Left renal cortex interstitium (tissue), 4 donors: ENCODE data around the gene LIG1. TPM values are rescaled to one million over a fixed set of nuclear protein-coding genes. Genes with fewer than 3 reads are reported as not detected.
A peak's percentile ranks its signal among the peaks of the same experiment; 100 is the strongest.

Source experiments
- DNase-seq, 4 donors: peaks; one replicate each; pipeline ENCODE4 v3.0.0-alpha.2; 2013; ENCODE audit warnings: low read depth in 4 of 4, low spot score in 2 of 4, missing footprints in 1 of 4
- polyA plus RNA-seq, 4 donors: library from polyadenylated mRNA; unstranded; fragments of 120-200 nt; gene quantifications; one replicate each; pipeline ENCODE4 v1.2.1, GENCODE V29; 2013; ENCODE audit not compliant: insufficient read length in 4 of 4

Gene LIG1
- polyA plus RNA-seq, 4 donors: 50.7 to 87.3 (median 68.4) TPM

DNA sequence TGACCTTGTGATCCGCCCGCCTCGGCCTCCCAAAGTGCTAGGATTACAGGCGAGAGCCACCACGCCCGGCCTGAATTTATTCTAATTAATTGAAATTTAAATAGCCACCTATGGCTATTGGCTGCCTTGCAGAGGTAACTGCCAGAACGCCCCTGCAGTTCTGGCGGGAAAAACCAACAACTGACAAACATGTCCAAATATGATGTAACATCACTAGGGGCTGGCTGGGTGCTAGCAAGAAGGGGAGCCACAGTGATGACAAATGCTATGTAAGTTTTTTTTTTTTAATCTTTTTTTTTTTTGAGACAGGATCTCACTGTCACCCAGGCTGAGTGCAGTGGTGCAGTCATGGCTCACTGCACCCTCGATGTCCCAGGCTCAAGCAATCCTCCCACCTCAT is 13.2 kb upstream of the LIG1 start:
- DNase-seq: no peak

- DNase-seq: no peak
Observed at GRCh38 chr19:48182434-48182833, 12.3 kb upstream of the LIG1 start.

DNA sequence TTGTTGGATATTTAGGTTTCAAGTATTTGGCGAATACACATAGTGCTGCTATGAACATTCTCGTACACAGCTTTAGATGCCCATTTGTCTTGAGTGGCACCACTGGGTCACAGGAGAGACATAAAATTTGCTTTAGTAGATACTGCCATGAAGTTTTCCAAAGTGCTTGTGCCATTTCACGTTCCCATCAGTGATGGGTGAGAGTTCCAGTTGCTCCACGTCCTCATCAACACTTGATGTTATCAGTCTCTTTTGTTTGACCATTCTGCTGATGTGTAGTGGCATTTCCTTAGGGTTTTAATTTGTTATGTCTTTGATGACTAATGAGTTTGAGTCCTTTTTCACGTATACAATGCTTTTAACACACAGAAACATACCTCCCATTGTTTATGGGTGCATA is 11.4 kb upstream of the LIG1 start:
- DNase-seq: no peak

DNA sequence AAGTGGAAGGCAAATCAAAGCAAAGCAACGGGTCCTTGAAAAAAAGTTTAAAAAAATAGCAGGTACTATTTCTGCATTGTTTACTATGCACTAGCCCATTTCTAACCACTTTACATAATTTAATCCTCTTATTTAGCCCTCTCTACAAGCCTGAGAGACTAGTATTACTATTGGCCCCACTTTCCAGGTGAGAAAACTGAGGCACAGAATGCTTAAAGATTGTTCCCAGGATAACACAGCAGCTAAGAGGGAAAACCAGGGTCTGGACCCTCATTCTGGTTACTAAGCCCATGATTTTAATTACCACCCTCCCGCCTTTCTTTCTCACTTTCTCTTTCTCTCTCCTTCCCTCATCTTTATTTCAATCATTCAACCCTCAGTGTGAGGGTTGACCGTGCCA is 6.1 kb upstream of the LIG1 start:
- no peak for DNase-seq

- DNase-seq: no peak
Observed at GRCh38 chr19:48175578-48175977, 5.4 kb upstream of the LIG1 start.

GRCh38 chr19:48174445-48175030 is 4.4 kb upstream of the LIG1 start:
- no peak for DNase-seq

DNA sequence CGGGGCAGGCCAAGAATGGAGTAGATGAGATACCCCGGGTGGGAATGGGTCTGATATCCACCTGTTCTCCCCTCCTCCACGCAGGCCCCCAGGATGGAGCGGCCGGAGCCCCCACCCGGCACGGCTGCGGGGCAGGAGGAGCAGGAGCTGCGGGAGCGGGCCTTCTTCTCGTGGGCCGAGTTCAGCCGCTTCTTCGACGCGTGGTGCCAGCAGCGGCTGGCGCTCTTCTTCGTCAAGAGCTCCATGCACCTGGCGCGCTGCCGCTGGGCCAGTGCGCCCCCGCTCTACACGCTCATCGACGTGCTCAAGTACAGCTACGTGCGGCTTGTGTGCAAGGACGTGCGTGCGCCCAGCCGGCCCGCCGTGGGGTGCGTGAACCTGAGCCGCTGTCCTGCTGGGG is 1.6 kb upstream of the LIG1 start:
- no peak for DNase-seq

DNA sequence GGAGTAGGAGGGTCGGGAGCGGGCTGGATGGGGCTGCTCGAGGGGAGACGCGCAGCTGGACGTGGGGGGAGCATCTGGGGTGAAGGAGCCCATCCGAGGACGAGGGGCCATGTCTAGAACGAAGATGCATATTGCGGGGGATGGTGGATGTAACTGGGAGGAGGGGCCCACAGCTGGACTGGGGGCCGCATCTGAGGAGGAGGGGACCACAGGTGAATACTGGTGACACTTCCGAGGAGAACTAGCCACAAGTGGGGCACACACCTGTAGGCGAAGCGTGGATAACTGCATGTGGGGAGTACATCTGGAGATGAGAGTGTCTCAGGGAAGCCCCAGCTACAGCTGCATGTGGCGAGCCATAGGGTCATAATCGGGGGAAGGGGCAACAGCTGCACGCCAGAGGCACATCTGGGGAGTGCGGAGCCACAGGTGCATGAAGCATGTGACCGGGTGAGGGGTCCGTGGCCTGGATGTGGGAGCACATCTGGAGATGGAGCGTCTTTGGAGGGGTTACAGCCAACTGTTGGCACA is 738 bp upstream of the LIG1 start:
- peak in 1 of 4 donors; percentile 23 for DNase-seq

DNA sequence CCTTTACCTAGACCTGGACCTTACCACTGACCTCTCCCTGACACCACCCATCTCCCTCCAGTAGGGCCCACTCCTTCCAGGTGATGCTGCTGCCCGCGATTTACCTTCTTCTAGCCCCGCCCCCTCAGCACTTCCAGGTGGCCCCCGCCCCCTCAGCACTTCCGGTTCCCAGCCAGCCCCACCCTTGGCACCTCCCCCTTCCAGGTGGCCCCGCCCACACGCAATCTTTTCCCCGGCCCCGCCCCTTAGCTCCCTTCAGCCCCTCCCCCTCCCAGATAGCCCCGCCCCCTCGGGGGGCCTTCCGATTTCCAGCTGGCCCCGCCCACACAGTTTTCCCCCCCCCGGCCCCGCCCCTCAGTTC is 586 bp downstream of the LIG1 start:
- DNase-seq: peak in 2 of 4 donors; percentile 6 to 26

GRCh38 chr19:48168689-48169088 is 1.5 kb downstream of the LIG1 start:
- DNase-seq: no peak

GRCh38 chr19:48158210-48158790 is 11.8 kb downstream of the LIG1 start:
- no peak for DNase-seq

DNA sequence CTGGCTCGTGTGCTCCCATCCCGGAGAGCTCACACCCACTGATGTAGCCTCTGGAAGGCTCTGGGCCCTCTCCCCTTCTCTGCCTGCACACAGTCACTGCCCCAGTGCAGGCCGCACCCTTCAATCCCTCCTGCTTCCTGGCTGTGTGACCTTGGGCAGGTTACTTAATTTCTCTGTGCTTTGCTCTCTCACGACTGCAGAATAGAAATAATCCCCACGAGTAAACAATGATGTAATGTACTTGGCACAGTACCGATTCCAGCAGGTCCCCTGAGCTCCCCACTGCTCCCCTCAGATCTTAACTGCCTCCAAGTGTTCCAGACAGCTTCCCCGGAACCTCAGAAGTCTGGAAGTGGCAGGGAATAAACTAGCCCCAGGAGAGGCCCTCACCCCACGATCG is 16.1 kb downstream of the LIG1 start:
- DNase-seq: no peak

- DNase-seq: peak in 2 of 4 donors; percentile 31 to 41
Observed at GRCh38 chr19:48152551-48152950, 17.6 kb downstream of the LIG1 start.

GRCh38 chr19:48149430-48149829 is 20.7 kb downstream of the LIG1 start:
- DNase-seq: no peak

DNA sequence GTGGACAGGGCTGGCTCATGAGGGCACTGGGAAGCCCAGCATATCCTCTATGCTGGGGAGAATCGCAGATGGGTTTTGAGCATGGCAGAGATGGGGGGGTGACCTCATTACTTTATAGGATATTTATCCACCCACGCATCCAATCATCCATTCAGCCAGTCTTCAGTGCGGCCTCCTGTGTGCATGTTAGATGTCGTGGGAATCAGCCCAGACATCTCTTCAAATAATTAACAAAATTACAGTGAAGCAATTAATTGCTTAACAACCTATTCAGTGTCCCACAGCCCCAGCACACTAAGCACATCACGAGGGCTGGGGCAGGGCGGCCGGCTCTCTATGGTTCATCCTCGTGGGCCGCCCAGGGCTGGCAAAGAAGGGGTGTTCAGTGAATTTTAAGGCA is 21.6 kb downstream of the LIG1 start:
- DNase-seq: no peak

GRCh38 chr19:48147597-48148175 is 22.5 kb downstream of the LIG1 start:
- DNase-seq: no peak

- no peak for DNase-seq
Observed at GRCh38 chr19:48139053-48139452, 31.1 kb downstream of the LIG1 start.

GRCh38 chr19:48137411-48137810 is 32.7 kb downstream of the LIG1 start:
- DNase-seq: no peak

DNA sequence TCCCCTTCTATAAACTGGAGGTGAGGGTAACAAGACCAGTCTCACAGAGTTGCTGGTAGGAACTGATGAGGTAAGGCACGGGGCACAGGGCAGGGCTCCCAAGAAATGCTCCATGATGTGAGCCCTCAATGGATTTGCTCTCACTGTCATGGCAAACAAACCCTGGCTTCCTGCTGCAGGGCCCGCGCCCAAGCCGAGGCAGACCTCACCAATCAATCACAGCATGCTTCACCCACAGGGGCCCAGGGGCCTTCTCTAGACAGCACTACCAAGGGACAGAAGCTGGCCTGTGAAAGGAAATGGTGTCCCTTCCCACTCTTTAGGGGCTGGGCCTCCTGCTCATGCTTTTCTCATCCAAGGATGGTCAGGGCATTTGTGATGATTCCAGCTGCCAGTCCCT is 33.6 kb downstream of the LIG1 start:
- no peak for DNase-seq

DNA sequence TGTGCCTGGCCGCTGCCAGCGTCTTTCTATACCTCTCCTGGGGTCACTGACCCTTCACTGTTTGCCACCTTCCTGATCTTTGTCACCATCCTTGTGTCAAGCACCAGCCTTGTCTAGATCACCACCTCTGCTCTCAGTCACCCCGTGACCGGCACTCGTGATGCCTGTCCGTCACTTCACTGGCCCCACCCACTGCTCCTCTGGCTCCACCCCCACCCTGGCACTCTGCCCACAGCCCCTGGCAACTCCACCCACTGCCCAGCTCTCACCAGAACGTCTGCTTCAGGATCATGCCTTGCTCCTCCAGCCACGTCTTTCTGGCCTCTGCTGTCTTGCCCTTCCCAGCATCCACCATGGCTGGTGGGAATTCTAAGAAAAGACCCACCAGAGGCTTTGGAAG is 34.7 kb downstream of the LIG1 start:
- DNase-seq: no peak

DNA sequence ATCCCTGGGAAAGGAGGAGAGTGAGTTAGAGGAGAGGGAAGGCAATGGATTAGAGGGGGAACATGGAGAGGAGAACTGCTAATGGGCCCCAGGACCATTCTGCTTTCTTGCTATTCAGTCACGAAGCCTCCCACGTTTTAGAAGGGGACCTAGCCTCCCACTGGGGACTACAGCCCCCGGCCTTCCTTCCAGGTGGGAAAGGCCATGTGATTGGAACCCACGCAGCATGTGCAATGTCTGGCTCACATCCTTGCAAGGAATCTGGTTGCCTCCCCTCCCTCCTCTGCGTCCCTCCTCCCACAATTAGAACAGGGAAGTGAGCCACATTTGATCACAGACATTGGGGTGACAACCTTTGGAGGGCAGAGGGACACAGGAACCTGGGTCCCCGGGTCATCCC is 37.0 kb downstream of the LIG1 start:
- DNase-seq: no peak

- DNase-seq: no peak
Observed at GRCh38 chr19:48127561-48127960, 42.6 kb downstream of the LIG1 start.
